Measurements from ENCODE around the gene THOC2.
"Not testable (repeated sequence)": the region's sequence is repeated elsewhere in the genome, so short reads cannot be mapped to it uniquely, and the experiment has no call there.

The THOC2 gene

DNA sequence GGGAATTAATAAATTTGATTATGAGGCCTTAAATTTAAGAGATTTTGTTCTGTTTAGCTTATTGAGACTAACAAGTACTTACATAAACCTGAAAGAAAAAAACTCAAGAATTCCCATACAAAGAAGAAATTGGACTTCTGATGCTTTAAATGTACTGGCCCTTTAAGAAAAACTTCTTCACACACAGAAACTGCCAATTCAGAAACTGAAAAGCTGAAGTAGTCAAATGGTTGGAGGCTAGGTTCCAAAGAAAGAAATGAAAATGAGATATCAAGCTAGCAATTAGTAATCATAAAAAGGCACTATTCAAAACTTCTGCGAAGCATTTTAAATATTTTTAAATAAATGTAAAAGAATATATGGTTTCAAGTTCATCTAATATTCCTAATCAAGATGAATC lies 151.3 kb downstream of the THOC2 start:
- DNase-seq: no peak
- intact Hi-C loops (cut with DNase I): no loop called here

DNA sequence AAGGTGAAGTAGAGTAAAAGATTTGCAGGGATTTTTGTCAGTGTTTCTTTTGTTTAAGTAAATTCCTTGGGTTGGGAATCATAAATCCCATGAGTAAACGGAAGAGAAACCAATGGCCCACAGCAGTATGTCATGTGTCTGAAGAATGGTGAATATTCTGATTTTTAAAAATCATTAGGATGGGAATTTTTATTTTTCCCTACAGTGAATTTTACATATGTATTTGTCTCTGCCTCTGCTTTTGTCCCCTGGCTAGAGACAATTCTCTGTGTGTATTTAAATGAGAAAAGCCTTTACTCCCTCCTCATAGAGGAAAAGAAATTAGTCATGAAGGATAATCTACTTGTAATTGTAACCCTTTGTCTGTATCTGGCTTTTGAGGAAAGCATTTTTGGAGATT lies 152.1 kb downstream of the THOC2 start:
- DNase-seq: no peak
- intact Hi-C loops (cut with DNase I): no loop called here

DNA sequence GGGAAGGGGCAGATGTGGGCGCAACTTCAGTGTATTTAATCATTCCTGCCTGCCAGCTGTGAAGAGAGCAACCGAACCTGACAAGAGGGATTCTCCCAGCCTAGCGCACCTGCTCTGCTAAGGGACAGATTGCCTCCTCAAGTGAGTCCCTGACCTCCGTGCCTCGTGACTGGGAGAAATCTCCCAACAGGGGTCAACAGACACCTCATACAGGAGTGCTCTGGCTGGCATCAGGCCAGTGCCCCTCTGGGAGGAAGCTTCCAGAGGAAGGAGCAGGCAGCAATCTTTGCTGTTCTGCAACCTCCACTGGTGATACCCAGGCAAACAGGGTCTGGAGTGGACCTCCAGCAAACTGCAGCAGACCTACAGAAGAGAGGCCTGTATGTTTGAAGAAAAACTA lies 158.8 kb downstream of the THOC2 start:
- peak in 2 of 10 donors; percentile 55 to 56 for DNase-seq
- intact Hi-C loops (cut with DNase I): not testable (repeated sequence)

DNA sequence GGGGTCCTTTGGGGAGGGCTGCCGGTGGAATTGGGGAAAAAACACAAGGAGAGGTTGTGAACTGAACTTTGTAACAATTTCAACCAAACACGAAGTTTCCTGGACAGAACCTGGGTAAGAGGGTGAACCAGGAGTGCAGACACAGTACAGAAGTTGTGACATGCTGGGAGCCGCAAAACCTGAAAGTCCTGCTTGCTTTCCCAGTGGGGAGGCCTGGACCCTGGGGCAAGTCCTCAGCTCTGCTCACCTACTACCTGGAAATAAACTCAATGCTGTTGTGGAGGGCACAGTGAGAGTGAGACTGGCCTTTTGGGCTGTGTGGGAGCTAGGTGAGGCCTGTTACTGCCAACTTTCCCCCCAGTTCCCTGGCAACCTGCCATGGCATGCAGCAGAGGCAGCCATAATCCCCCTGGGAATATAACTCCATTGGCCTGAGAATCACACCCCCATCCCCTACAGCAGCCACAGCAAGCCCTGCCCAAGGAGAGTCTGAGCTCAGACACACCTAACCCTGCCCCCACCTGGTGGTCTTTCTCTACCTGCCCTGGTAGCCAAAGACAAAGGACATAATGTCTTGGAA lies 162.8 kb downstream of the THOC2 start:
- peak in 2 of 10 donors; percentile 25 to 43 for DNase-seq
- intact Hi-C loops (cut with DNase I): no loop called here

DNA sequence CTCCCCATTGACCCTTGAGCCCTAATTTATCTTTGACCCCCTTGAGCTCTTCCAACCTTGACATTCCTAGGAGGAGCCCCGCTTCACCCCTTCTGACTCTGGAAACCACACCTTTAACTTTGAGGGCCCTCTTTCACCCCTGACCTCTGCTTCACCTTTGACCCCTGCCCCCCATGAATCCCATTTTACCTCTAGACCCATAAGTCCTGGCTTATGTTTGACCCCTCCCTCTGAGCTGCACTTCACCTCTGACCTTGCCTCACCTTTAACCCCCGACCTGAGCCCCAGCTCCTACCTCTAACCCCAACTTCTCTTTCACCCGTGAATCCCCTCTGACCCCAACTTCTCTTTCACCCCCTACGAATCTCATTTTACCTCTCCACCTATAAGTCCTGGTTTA lies 169.7 kb downstream of the THOC2 start:
- no peak for DNase-seq
- intact Hi-C loops (cut with DNase I): no loop called here

DNA sequence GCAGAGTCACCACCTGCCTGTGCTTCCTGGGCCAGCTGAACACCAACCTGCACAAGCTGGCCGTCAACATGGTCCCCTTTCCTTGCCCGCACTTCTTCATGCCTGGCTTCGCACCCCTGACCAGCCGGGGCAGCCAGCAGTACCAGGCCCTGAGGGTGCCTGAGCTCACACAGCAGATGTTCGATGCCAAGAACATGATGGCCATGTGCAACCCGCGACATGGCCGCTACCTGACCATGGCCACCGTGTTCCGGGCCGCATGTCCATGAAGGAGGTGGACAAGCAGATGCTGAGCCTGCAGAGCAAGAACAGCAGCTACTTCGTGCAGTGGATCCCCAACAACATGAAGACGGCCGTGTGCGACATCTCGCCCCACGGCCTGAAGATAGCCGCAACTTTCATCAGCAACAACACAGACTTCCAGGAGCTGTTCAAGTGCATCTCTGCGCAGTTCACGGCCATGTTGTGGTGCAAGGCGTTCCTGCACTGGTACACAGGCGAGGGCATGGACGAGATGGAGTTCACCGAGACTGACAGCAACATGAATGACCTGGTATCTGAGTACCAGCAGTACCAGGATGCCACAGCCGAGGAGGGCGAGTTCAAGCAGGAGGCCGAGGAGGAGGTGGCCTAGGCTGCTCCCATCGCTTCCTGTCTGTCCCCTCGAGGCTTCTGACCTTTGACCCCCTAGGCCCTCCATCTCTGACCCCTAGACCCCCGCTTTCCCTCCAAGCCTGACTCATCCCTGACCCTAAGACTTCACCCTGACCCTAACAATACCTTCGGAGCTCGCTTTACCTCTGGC lies 170.3 kb downstream of the THOC2 start:
- DNase-seq: peak in 2 of 10 donors; percentile 59
- intact Hi-C loops (cut with DNase I): no loop called here

DNA sequence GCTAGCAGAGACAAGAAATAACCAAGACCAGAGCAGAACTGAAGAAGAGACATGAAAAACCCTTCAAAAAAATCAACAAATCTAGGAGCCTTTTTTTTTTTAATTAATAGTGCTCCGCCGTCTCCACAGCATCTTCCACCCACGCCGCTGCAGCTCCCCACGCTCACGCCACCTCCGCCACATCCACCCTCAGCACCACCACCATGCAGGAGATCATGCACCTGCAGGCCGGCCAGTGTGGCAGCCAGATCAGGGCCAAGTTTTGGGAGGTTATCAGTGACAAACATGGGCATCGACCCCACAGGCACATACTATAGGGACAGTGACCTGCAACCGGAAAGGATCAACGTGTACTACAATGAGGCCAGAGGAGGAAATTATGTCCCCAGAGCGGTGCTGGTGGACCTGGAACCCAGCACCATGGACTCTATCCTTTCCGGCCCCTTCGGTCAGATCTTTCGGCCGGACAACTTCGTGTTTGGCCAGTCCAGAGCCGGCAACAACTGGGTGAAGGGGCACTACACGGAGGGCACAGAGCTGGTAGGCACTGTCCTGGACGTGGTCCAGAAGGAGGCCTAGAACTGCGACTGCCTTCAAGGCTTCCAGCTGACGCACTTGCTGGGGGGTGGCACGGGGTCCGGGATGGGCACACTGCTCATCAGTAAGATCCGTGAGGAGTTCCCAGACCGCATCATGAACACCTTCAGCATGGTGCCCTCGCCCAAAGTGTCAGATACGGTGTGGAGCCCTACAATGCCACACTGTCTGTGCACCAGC lies 171.2 kb downstream of the THOC2 start:
- intact Hi-C loops (cut with DNase I): no loop called here
- peak in 3 of 10 donors; percentile 52 to 66 (median 55) for DNase-seq

DNA sequence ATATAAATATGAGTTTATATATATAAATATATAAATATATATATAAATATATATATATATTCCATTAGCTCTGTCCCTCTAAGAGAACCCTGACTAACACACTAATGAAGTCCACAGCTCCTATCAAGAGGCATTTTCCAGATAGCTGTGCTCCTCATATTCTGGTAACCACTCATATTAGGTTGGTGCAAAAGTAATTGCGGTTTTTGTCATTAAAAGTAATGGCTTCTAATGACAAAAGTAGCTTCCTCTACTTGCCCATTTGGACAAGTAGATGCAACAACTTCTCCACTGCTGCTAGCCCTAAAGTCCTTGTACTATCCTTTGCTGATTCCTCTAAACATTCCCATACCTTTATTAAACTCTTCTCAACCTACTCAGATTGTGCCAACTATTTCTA lies 182.0 kb downstream of the THOC2 start:
- no peak for DNase-seq
- intact Hi-C loops (cut with DNase I): no loop called here

Measured in posterior cingulate gyrus (tissue), 11 donors.